DMS153 treated with DMSO at 0.1 percent for 48 hours (cell line): ENCODE data around the gene SNAPC4.

Source experiments
- DNase-seq: peaks from one replicate; lab custom pipeline; 2025; ENCODE audit not compliant: unreplicated experiment; lab: John Stamatoyannopoulos, UW

Gene SNAPC4

DNA sequence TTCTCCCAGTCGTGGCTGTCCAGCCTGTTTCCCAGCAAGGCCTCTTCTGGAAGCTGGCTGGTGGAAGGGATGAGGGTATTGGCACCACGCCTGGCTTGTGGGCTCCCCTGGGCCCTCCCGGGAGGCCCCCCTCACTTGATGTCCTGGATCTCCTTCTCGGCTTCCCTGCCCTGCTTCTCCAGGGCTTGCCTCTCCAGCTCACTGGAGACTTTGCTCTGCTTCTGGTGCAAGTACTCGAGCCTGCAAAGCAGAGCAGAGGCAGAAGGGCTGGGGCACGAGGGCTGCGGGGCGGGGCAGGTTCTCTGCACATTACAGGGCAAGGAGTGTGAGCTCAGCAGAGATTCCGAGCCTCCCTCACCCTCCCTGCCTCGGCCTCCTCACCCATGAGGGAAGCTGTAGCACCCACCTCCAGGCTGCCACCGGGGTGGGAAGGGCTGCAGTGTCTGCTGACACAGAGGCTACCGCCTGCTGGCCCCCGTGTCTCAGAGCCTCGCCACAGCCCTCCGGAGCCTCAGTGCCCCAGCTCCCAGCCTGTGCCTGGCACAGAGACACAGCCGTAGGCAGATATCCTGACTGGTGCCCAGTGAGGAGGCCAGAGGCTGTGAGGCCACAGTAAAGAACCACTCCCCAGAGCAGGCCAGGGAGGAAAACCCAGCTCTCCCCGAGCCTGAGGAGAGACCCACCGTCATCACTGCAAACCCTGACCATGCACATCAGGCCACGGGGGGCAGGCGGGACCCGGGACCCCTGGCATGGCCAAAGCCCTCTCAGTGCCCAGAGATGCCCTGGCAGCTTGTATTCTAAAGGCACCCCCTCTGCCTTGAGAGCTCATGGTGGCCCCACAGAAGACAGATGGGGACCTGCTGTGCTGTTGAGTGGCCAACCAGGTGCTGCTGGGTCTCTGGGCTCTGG, 7.2 kb downstream of the SNAPC4 start:
- DNase-seq, result no peak

DNA sequence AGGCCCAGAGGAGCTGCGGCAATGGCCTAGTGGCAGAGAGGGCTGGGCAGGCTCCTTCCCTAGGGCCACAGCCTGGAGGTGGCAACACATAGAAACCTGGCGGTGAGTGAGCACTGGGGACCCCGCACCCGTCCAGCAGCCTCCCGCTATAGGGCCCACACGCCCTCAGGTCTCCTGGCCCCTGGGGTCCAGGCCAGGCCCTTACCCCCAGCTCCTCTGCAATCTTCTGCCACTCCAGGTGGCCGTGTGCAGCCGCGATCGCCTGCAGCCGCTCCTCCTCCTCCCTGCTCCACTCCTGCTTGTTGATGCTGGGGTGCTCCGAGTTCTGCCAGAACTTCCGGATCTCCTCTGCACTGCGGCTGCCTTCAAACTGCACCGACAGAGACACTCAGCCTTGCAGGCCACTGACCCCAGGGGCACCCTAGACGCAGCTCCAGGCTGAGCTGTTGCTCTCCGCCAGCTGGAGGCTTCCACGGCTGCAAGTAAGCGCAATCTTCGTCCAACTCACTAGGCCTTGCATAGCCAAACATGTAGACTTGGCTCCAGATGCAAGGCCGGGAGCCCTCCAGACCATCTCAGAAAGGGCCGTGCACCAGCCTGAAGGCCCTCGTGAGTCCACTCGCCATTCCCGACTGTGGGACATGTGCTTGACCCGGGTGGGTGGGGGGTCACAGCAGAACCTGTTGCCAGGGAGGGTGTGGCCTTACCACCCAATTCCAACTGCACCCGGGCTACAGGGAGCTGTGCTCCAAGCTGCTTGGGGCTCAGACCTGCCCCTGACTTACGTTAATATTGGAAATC, 8.0 kb downstream of the SNAPC4 start:
- no peak for DNase-seq

DNA sequence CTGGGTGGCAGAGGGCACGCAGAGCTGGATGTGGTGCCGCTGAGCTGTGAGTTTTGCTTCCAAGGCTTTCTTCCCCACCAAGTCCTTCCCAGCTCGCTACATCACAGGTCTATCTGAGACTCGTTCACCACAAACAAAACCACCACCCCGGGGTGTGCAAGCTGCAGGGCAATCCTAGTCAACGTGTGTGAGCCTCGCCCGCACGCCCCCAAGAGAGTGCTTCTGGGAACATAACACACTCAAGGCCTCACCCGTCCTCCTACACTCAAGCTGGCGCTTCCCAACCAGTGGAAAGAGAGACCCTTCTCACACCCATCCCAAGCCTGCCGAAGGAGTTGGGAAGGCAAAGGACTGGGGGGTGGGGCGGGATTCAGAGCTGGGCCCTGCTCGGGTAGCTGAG, 10.6 kb downstream of the SNAPC4 start:
- DNase-seq, result no peak

DNA sequence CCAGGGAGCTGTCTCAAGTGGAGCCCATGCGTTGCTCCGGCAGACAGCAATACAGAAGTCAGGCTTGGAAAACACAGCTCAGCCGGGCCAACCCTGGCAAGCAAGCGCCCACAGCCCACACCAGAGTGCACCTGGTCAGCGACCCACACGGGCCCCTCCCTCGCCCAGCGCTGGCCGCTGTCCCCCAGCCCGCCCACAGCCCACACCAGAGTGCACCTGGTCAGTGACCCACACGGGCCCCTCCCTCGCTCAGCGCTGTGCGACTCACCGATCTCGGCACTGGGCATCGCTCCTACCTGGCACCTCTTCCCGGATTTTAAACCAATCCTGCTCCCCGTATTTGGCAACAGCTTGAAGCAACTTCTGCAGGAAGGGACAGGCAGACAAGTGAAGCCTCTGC, 12.8 kb downstream of the SNAPC4 start:
- no peak for DNase-seq

DNA sequence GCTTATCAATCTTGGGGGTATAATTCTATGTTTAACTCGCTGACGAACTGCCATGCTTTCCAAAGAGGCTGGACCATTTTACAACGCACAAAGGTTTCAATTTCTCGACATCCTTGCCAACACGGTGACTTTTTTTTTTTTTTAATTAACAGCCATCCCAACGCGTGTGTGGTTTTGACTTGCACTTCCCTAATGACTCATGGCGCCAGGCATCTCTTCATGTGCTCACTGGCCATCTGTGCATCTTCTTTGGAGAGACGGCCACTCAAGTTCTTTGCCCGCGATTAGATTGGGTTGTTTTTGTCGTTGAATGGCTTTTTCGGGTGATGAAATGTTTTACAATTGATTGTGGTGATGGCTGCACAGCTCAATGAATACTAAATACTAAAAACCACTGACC, 14.0 kb downstream of the SNAPC4 start:
- DNase-seq, result no peak

DNA sequence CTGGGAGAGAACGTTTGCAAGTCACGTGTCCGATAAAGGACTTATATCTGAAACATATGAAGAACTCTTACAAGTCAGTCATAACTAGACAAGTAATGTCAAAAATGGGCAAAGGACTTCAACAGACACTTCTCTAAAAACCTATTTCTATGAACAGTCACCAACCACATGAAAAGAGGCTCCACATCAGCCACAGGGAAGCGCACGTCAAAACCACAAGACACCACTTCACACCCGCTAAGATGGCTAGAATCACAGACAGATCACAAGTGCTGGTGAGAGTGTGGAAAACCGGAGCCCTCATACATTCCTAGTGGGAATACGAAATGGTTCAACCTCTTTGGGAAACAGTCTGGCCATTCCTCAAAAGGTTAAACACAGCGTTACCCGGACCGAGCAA, 15.0 kb downstream of the SNAPC4 start:
- no peak for DNase-seq

DNA sequence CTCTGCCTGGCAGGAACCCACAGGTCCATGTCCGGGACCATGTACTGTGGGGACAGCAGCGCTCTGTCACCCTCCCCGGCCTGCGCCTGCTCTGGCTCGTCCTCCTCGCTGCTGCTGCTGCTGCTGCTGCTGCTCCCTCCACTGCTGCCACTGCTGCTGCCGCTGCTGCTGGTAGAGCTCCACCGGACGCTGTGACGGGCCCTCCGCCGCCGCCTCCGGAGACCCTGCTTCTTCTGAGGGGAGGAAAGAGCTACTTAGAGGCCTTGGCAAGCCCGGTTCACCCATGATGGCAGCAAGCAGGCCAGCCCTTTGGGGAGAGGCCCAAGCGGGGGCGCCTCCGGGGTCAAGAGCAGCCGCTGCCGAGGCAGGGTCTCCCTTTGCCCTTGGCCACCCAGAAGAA, 16.5 kb downstream of the SNAPC4 start:
- DNase-seq, result no peak

DNA sequence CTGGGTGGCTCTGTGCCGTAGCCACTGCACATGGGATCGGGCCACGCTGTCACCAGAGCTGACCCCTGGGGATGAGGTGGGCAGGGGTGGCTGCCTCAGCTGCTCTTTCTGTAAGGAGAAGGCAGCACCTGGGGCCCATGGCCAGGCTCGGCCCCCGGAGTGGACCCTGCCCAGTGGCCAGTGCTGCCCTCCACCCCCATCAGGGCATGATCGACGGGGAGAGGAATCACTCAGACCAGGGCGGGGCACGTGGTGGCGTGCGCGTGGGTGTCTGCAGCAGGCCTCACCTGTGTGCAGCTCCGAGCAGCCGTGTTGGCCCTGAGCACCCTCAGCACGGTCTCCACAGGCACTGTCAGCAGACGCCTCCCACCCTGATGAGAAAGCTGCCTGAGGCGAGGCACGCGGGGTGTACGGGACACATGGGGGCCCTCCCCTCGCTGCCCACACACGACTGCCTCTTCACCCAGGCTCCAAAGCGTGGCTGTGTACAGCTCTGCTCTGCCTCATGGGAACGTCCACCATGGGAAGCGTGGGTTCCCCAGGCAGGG, 17.9 kb downstream of the SNAPC4 start:
- no peak for DNase-seq

DNA sequence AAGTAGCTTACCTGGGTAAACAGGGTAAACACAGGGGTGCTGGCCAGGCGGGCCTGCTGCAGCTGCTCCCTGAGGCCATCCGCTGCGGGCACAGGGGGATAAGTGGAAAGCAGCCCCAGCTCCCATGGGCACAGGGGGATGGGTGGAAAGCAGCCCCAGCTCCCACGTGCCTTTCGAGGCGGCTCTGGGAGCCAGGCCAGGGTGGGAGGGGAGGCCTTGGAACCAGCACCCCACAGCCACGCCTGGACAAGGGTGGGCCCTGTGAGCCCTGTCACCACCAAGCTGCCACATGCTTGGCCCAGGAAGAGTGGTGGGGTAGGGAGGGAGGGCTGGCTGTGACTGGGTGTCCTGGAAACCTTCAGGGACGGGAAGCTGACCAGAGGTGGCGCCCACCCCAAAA, 18.7 kb downstream of the SNAPC4 start:
- no peak for DNase-seq

DNA sequence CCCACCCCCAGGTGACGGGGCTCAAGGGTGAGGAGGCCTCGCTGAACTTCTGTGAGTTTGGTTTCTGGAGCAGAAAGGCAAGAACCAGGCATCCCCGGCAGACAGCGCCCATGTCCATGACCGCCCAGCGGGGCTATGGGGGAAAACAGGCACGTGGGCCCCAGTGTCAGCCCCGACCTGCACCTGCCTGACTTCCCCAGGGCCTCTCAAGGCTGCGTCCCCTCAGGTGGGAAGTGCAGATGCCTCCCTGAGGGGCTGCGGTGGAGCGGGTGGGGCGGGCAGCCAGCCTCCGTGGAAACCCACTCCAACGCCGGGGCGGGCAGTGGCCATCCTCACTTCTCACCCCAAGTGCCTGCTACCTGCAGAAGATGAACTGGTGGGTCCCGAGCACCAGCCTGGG, 19.6 kb downstream of the SNAPC4 start:
- no peak for DNase-seq

DNA sequence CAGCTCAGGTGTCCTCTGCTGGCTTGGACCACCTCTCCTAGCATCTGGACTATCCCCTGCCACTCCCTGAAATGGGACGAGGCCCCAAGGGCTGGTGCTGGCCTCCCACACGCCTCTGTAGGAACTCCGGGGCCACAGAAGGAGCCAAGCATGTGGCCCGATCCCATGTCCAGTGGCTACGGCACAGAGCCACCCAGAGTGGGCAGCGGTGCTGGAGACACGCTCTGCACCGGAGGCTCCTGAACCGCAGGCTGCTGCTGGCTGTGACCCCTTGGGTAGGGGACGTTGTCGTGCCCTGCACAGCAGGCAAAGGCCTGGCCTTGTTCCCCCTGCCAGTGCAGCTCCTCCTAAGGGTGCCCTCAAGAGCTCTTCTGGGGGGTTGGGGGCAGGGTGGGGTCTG, 20.1 kb downstream of the SNAPC4 start:
- no peak for DNase-seq

DNA sequence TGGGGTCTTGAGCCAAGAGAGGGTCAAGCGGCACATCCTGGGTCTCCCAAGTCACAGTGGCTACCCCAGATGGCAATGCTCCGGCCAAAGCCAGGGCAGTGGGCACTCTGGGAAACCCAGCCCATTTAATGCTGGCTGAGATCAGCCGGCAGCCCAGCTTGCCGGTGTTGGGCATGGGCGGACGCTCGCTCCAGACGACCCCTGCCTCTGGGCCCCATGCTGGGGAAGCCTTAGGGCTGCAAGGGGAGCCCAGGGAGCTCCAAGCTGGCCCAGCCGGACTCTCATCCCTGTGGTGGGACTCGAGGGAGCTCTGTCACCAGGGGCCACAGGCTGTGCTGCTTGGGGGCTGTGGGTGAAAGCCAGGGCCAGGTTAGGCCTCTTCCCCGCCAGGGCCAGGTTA, 20.6 kb downstream of the SNAPC4 start:
- no peak for DNase-seq

DNA sequence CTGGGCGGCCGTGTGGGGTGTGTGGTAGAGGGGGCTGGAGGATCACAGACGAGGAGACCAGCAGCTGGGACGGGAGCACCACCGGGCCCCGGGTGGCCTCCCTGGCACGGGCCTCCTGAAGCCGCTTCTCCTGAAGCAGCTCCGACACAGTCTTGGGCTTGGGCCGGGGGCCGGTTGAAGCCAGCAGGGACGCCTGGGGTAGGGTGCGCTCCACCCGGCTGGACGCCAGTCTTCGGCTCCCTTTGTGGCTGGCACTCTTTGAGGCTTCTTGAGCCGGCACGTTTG, 21.0 kb downstream of the SNAPC4 start:
- no peak for DNase-seq

DNA sequence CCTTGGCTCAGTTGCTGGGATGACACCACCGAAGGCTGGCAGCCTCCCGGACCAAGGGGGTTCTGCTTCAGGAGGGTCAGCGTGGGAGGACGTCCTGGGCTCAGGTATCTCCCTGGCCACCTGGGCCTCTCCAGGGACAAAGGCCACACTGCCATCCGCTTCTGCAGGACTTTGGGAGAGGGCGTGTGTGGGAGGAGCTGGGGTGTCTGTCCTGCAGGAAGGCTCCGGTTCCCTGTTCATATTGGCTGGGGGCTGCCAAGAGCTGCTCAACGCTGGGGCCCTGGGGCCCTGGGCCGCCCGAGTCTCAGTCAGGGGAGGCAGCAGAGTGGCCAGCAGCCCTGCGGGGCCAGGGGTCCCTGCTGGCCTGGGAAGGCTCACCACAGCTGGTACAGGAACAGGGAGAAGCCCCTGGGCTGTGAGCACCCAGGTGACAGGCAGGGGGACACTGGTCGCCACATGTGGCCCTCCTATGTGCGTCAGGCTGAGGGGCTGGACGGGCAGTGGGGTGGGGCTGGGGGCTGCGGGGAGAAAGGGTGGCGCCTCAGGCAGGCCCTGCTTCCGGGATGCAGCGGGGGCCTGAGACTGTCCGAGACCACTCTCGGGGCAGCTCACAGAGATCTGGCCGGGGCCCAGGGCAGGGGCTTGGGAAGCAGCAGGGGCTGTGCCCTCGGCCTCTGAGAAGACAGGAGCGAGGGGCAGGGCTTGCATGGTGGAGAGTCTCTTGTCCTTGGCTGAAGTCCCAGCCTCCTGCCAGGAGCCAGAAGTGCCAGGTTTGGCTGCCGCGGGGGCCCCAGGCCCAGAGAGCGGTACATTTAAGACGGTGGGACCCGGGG, 21.6 kb downstream of the SNAPC4 start:
- DNase-seq, result no peak

DNA sequence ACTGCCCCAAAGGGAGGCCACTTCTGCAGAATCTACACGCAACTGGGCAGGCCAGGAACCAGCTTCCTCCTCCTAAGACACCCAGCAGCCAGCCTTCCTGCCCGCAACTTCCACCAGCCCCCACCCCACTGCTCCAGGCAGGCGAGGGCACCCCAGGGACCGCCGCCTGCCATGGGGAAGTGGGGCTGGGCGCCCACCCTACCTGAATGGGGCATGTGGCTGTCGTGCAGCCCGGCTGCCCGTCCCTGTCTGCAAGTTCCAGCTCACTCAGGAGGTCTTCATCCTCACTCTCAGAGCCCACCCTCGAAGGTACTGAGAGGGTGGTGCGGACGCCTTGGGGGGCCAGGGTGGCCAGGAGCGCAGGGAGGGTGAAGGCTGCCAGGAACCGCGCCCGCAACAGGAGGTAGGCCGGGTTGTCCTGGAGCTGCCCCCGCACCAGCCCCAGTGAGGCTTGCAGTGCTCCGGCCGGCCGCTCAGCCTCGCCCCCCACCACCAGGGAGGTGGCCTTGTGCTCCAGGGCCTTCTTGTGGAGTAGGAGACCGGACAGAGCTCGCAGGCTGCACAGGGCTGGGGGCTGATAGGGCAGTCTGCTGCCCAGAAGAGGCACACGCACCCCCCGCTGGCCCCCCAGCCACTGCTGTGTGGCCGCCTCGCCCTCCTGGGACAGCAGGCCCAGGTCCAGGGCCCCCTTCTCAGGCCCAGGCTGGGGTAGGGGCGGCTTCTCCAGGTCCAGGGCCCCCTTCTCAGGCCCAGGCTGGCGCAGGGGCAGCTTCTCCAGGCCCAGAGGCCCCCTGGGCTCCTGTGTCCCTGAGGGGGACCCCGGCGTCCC, 22.4 kb downstream of the SNAPC4 start:
- DNase-seq, result no peak

DNA sequence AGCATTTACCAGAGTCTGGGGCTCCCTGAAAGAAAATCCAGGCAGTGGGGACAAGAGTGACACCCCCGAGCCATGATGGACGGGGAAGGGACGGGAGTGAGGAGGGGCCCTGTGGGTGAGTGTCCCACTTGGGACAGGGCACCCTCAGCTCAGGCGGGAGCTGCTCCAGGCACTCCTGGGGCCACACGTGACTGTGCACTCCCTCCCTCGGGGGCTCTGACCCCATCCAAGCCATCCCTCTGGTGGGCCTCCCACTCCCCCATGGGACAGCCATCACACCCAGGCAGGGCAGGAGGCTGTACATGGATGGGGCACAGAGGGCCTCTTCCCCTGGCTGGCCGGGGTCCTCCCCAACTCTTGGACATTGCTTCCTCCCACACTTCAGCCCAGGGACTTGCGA, 23.5 kb downstream of the SNAPC4 start:
- no peak for DNase-seq

DNA sequence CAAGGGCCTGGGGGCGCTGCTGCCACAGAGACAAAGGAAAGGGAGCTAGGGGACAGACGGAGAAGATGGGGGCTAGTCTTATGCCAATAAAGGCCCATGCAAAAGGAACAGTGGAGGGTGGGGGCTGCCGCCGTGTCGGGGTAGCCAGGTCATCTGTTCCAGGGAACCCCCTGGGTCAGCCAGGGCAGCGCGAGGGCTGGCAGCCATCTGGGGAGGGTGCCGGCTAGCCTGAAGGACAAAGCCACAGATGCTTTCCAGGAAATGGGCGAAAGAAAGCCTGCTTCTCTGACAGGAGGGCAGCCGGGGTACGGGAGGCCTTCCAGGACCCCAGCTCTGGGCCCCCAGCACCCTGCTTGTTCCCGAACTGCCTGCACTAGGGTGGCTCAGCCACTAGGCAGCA, 24.9 kb downstream of the SNAPC4 start:
- no peak for DNase-seq

DNA sequence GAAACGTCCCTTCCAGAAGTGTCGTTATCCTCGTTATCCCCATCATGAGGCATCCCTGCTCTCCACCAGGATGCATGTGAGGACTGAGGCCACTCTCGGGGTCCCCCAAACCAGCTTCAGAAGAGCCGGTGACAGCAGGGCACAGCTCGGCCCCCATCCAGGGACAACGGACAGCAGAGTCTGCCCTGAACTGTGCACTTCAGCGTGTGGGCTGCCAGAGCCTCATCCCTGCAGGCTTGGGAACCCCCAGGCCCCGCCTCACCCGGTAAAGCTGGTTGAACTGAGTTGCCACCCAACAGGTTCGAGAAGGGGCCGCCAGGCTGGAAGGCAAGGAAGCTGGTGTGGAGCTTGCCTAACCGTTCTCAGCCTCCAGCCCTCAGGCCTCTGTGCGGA, 25.8 kb downstream of the SNAPC4 start:
- DNase-seq, result no peak

DNA sequence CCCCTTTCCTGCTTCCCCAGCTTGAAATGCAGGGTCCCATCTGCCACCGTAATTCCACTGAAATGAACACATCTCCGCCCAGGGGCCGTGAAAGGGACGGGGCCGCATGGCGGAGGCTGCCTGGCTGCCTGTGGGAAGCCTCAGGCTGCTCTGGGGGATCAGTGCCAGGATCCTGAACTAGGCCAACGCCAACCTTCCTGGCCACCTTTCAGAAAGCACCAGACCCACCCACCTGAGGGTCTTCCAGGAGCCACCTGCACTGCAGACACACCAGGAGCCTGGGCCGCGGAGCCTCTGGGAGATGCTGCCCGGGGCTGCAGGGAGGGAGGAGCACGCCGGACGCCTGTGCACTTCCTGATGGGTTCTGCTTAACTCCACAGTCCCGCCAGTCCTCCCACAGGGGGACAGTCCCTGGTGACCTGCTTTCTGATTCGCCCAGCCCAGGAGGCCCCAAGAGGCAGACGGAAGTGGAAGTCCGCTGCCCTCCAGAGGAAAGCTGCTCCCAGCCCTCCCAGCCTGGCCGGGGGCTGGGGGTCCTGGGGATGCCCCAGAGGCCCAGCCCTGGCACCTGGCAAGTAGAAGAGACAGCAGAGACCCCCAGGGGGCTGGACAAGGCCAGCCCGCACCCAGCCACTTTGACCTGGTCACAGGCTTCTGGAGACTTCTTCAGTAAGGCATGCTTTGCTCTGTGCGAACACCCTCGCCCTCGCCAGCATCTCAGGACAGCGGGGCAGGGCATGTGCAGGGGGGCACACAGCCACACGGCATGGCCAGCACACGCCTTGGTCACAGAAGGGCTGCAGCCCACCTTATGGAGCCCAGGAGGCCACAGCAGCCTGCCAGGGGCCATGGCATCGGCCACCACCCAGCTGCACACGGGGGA, 26.4 kb downstream of the SNAPC4 start, which contains the start of gene CARD9:
CARD9 (minus strand) TSS at position 370 of the 883 bp plus-strand sequence. CDS start 1,591 bp downstream, outside the sequence.
- no peak for DNase-seq
